ENCODE results near the gene SNAI3. TPM values are rescaled to one million over a fixed set of nuclear protein-coding genes. Genes with fewer than 3 reads are reported as not detected.
A peak's percentile ranks its signal among the peaks of the same experiment; 100 is the strongest.

SNAI3 gene
- total RNA-seq, 6 experiments from 2014 or later: 0.15 to 0.98 (median 0.35) TPM

DNA sequence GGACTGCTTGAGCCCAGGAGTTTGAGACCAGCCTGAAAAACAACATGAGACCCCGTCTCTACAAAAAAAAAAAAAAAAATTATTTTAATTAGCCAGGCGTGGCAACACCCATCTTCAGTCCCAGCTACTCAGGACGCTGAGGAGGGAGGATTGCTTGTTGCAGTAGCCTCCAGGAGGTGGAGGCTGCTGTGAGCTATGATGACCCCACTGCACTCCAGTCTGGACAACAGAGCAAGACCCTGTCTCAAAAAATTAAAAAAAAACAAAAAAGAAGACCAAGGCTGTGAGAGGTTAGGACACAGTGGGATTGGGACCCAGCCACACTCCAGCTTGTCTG, 1.3 kb upstream of the SNAI3 start:
- Histone ChIP-seq H3K27ac (no peak overlapping the region), H3K4me1 (peaks cover 0 to 11% (median 4%) of the 10 kb centered on the region in 4 donors), H3K4me3 (no peak overlapping the region), H3K36me3 (no peaks in the 10 kb centered on the region), H3K27me3 (no peaks in the 10 kb centered on the region), H3K9me3 (no peaks in the 10 kb centered on the region)
- WGBS (ENCODE audit: insufficient coverage, low coverage, low lambda C conversion rate, missing lambda C conversion rate): 83% methylated on average over 3 of the region's 3 CpGs
- DNase-seq (no peak), ATAC-seq (no peak)
- intact Hi-C loops (cut with DNase I): no loop called here
- TF ChIP-seq, protein P1, sequence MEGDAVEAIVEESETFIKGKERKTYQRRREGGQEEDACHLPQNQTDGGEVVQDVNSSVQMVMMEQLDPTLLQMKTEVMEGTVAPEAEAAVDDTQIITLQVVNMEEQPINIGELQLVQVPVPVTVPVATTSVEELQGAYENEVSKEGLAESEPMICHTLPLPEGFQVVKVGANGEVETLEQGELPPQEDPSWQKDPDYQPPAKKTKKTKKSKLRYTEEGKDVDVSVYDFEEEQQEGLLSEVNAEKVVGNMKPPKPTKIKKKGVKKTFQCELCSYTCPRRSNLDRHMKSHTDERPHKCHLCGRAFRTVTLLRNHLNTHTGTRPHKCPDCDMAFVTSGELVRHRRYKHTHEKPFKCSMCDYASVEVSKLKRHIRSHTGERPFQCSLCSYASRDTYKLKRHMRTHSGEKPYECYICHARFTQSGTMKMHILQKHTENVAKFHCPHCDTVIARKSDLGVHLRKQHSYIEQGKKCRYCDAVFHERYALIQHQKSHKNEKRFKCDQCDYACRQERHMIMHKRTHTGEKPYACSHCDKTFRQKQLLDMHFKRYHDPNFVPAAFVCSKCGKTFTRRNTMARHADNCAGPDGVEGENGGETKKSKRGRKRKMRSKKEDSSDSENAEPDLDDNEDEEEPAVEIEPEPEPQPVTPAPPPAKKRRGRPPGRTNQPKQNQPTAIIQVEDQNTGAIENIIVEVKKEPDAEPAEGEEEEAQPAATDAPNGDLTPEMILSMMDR (IDR thresholded peaks at IDR 0.05): no peak
- no peak for TF ChIP-seq POLR2A (IDR thresholded peaks at IDR 0.05)

DNA sequence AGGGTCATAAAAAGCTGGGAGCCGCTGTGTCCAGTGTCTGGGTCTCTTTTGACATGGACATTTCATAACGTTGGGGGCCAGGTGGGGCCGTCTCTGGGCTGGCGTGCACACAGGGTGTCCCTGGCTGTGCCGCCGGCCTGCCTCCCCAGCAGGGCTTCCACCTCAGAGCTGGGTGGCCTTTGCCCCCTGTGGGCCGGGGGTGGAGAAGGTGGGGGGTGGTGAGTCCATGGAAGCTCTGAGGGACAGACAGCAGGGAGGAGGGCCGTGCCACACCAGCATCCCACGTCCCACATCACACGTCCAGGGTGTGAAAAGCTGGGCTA, 908 bp upstream of the SNAI3 start:
- Histone ChIP-seq H3K27ac (no peak overlapping the region), H3K36me3 (no peaks in the 10 kb centered on the region), H3K9me3 (no peaks in the 10 kb centered on the region), H3K4me3 (no peak overlapping the region), H3K27me3 (no peaks in the 10 kb centered on the region), H3K4me1 (peaks cover 0 to 11% (median 4%) of the 10 kb centered on the region in 4 donors)
- WGBS (ENCODE audit: insufficient coverage, low coverage, low lambda C conversion rate, missing lambda C conversion rate): 23% methylated on average over 3 of the region's 10 CpGs
- ATAC-seq: no peak
- intact Hi-C loops (cut with DNase I): no loop called here
- DNase-seq: no peak
- TF ChIP-seq, protein P1 (IDR thresholded peaks at IDR 0.05): no peak
- TF ChIP-seq POLR2A (IDR thresholded peaks at IDR 0.05): no peak

DNA sequence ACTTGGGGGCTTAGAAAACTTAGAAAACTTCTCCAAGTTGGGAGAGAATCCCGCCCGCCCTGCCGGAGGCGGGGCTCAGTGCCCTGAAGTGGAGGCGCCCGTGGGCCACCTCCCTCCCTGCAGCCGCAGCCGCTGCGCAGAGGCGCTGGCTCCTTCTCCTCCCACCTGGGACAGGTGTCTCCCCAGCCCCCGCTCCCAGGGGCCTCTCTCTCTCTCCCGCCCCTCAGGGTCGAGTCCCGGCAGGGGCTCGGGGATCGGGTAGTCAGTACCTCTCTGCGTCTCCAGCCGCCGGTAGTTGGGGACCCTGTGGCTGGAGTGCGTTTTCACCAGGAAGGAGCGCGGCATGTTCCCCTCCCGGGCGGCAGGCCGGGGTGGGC, 257 bp downstream of the SNAI3 start:
- Histone ChIP-seq H3K4me1 (peaks cover 0 to 13% (median 4%) of the 10 kb centered on the region in 4 donors), H3K27ac (peak overlapping the region in 1 of 3 donors; percentile 52), H3K27me3 (no peaks in the 10 kb centered on the region), H3K4me3 (peak overlapping the region; percentile 55 to 58 (median 57)), H3K9me3 (no peaks in the 10 kb centered on the region), H3K36me3 (no peaks in the 10 kb centered on the region)
- DNase-seq (peak in 1 of 3 donors; percentile 53), ATAC-seq (peak; percentile 20 to 44 (median 40))
- intact Hi-C loops (cut with DNase I): no loop called here
- 0% methylated on average over 3 of the region's 25 CpGs for WGBS (ENCODE audit: insufficient coverage, low coverage, low lambda C conversion rate, missing lambda C conversion rate)
- no peak for TF ChIP-seq POLR2A (IDR thresholded peaks at IDR 0.05)
- TF ChIP-seq, protein P1 (IDR thresholded peaks at IDR 0.05): no peak

DNA sequence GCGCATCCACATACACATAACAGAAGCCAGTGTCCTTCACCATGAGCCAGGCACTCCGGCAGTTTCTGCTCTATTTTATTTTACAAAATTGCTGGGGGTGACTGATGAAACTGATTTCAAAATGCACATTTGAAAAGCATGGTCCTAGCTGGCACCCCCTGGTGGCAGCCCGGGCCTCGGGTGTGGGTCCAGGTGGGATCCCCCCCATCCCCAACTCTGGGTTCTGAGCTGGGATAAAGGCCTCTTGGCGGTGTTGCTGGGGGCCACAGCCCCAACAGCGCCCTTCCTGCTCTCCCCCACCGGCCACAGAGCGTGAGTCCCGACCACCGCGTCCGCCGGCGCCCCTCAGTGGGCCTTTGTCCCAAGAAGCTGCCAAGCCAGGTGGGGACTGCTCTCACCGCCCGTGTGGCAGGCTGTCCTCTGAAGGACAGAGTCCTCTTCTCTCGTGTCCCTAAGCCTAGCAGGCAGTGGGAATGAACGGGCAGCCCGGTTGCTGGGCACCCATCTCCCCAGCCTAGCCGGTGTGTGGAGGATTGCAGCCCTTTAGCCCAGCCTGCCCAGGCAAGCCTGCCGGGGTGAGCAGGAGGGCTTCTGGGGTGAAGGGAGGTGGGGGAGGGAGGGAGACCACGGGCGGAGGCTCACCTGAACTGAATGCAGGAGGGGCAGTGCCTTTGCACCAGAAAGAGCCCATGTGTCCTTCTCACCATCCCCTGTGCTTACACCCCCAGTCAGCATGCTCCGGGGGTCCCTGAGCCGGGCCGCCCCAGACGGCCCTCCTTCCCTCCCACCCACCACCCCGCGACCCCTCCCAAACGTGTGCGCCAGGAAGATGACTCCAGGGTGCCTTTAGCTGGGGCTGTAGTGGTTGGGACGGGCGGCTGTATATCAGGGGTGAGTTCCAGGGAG, 898 bp downstream of the SNAI3 start:
- H3K9me3 ChIP-seq: no peaks in the 10 kb centered on the region
- H3K27me3 ChIP-seq: no peaks in the 10 kb centered on the region
- H3K36me3 ChIP-seq: no peaks in the 10 kb centered on the region
- no peak overlapping the region for H3K27ac ChIP-seq
- intact Hi-C loops (cut with DNase I): no loop called here
- peak in 1 of 3 donors; percentile 50 for DNase-seq
- TF ChIP-seq, protein P1 (IDR thresholded peaks at IDR 0.05): peak; percentile 25 to 45 (median 31)
- TF ChIP-seq POLR2A (IDR thresholded peaks at IDR 0.05): no peak
- peaks cover 0 to 13% (median 4%) of the 10 kb centered on the region in 4 donors for H3K4me1 ChIP-seq
- peak overlapping the region; percentile 55 to 58 (median 57) for H3K4me3 ChIP-seq
- peak in 3 of 4 donors; percentile 1 to 17 (median 2) for ATAC-seq
- WGBS (ENCODE audit: insufficient coverage, low coverage, low lambda C conversion rate, missing lambda C conversion rate): 7% methylated on average over 9 of the region's 33 CpGs
